ENCODE data around the gene PDLIM4.

DNA sequence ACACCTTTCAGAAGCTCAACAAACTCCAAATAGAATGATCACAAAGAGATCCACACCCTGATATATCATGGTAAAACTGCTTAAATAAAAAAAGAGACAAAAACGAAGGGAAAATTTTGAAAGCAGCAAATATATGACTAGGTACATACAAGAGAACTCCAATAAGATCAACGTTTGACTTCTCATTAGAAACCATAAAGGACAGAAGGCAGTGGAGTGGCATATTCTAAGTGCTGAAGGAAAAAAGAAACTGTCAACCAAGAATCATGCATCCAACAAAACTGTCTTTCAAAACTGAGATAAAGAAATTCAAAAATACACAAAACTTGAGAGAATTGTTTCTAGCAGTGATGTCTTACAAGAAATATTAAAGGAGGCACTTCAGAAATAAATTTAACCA, 47.9 kb downstream of the PDLIM4 start:
- TF ChIP-seq, protein P1, sequence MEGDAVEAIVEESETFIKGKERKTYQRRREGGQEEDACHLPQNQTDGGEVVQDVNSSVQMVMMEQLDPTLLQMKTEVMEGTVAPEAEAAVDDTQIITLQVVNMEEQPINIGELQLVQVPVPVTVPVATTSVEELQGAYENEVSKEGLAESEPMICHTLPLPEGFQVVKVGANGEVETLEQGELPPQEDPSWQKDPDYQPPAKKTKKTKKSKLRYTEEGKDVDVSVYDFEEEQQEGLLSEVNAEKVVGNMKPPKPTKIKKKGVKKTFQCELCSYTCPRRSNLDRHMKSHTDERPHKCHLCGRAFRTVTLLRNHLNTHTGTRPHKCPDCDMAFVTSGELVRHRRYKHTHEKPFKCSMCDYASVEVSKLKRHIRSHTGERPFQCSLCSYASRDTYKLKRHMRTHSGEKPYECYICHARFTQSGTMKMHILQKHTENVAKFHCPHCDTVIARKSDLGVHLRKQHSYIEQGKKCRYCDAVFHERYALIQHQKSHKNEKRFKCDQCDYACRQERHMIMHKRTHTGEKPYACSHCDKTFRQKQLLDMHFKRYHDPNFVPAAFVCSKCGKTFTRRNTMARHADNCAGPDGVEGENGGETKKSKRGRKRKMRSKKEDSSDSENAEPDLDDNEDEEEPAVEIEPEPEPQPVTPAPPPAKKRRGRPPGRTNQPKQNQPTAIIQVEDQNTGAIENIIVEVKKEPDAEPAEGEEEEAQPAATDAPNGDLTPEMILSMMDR (IDR thresholded peaks at IDR 0.05) = no peak
- no peak for TF ChIP-seq ZFX (IDR thresholded peaks at IDR 0.05; ENCODE audit: borderline replicate concordance)

Data from 22Rv1 (cell line).